Measurements from ENCODE around the gene PARD6G.

PARD6G gene

DNA sequence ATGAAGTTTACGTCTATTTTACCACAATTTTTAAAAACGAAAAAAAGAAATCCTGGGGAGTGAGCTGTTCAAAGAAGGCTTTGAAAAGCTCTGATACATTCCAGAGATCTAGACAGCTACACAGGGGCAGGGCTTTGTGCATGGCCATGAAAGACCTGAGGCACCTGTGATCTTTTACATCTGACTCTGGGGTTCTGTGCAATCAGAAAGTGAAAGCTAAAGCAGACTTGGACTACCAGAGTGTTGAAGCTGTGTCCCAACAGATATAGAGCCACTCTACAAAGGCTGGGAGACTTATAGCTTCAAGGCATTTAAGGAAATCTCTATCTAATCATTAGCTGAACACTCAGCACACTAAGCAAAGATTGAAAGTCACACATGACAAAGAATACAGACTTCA, 34.1 kb downstream of the PARD6G start:
- Histone ChIP-seq H3K27me3 (ENCODE audit: insufficient read depth, low read depth, severe bottlenecking) (no peaks in the 10 kb centered on the region), H3K36me3 (no peaks in the 10 kb centered on the region), H3K27ac (no peak overlapping the region), H3K4me3 (ENCODE audit: low read depth, low read length) (no peak overlapping the region), H3K9me3 (ENCODE audit: severe bottlenecking) (no peaks in the 10 kb centered on the region)
- no peak for DNase-seq
- TF ChIP-seq, protein P1, sequence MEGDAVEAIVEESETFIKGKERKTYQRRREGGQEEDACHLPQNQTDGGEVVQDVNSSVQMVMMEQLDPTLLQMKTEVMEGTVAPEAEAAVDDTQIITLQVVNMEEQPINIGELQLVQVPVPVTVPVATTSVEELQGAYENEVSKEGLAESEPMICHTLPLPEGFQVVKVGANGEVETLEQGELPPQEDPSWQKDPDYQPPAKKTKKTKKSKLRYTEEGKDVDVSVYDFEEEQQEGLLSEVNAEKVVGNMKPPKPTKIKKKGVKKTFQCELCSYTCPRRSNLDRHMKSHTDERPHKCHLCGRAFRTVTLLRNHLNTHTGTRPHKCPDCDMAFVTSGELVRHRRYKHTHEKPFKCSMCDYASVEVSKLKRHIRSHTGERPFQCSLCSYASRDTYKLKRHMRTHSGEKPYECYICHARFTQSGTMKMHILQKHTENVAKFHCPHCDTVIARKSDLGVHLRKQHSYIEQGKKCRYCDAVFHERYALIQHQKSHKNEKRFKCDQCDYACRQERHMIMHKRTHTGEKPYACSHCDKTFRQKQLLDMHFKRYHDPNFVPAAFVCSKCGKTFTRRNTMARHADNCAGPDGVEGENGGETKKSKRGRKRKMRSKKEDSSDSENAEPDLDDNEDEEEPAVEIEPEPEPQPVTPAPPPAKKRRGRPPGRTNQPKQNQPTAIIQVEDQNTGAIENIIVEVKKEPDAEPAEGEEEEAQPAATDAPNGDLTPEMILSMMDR (IDR thresholded peaks at IDR 0.05; ENCODE audit: low read depth, low read length), result no peak

DNA sequence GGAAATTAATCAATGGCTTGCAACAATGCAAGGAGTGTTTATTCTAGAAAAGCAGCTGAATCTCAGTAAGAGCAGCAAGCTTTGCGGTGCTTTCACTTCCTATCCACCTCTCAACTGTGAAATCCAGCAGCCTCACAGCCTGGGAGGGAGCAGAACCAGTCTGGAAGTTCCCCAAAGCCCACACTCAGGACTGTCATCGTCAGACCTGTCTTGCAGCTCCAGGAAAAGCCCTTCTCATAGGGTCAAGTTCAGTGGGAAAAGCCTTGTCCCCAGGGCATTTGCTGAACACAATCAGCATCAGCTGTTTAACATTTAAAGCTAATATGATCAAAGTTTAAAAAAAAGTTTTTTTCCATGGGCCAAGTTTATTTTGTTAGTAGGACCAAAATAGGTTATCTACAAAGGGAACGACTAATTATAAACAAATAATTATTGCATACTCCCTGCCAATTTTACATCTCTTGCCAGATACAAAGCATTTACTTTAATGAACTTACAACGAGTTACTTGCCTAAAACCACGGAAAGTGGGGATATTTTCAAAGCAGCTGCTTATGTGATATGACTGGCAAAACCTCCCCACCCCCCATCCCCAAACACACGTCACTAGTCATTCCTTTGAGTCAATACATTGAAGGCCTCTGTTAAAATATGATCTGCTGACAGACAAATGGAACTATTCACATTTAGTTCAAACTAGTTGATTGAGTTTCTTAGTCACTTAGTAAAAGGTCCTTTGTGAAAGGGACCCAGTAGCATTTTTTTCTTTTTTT, 36.8 kb downstream of the PARD6G start:
- H3K36me3 ChIP-seq, result no peaks in the 10 kb centered on the region; the same call in 1 of the 2 replicates
- no peaks in the 10 kb centered on the region for H3K27me3 ChIP-seq (ENCODE audit: insufficient read depth, low read depth, severe bottlenecking)
- TF ChIP-seq, protein P1 (IDR thresholded peaks at IDR 0.05; ENCODE audit: low read depth, low read length), result no peak
- no peak overlapping the region for H3K27ac ChIP-seq
- DNase-seq, result no peak
- H3K4me3 ChIP-seq (ENCODE audit: low read depth, low read length), result no peak overlapping the region
- H3K9me3 ChIP-seq (ENCODE audit: severe bottlenecking), result no peaks in the 10 kb centered on the region

- no peak for DNase-seq
- Histone ChIP-seq H3K27ac (no peak overlapping the region), H3K4me3 (ENCODE audit: low read depth, low read length) (no peak overlapping the region), H3K9me3 (ENCODE audit: severe bottlenecking) (no peaks in the 10 kb centered on the region), H3K27me3 (ENCODE audit: insufficient read depth, low read depth, severe bottlenecking) (no peaks in the 10 kb centered on the region), H3K36me3 (no peaks in the 10 kb centered on the region; the same call in 1 of the 2 replicates)
- TF ChIP-seq, protein P1 (IDR thresholded peaks at IDR 0.05; ENCODE audit: low read depth, low read length), result no peak
Observed at GRCh38 chr18:80208620-80209019, 38.7 kb downstream of the PARD6G start.

DNA sequence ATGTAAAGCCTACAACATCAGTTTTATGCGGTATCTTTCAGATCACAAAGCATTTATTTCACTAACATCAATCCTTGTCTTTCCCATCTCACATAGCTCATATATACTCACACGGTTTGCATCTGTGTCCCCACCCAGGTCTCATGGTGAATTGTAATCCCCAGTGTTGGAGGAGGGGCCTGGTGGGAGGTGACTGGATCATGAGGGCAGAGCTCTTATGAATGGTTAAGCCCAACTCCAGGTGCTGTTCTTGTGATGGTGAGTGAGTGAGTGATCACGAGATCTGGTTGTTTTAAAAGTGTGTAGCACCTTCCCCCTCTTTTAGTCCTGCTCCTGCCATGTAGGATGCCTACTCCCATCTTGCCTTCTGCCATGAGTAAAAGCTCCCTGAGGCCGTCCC, 42.0 kb downstream of the PARD6G start:
- Histone ChIP-seq H3K4me3 (ENCODE audit: low read depth, low read length) (no peak overlapping the region), H3K27ac (no peak overlapping the region), H3K36me3 (peaks cover 3% of the 10 kb centered on the region), H3K9me3 (ENCODE audit: severe bottlenecking) (no peaks in the 10 kb centered on the region), H3K27me3 (ENCODE audit: insufficient read depth, low read depth, severe bottlenecking) (no peaks in the 10 kb centered on the region)
- DNase-seq, result no peak
- TF ChIP-seq, protein P1 (IDR thresholded peaks at IDR 0.05; ENCODE audit: low read depth, low read length), result no peak

- Histone ChIP-seq H3K36me3 (peaks cover 3% of the 10 kb centered on the region), H3K4me3 (ENCODE audit: low read depth, low read length) (no peak overlapping the region), H3K27ac (no peak overlapping the region), H3K9me3 (ENCODE audit: severe bottlenecking) (no peaks in the 10 kb centered on the region), H3K27me3 (ENCODE audit: insufficient read depth, low read depth, severe bottlenecking) (no peaks in the 10 kb centered on the region)
- TF ChIP-seq, protein P1 (IDR thresholded peaks at IDR 0.05; ENCODE audit: low read depth, low read length), result no peak
- DNase-seq, result no peak
Observed at GRCh38 chr18:80204142-80204541, 43.2 kb downstream of the PARD6G start.

- Histone ChIP-seq H3K4me3 (ENCODE audit: low read depth, low read length) (no peak overlapping the region), H3K9me3 (ENCODE audit: severe bottlenecking) (no peaks in the 10 kb centered on the region), H3K27me3 (ENCODE audit: insufficient read depth, low read depth, severe bottlenecking) (no peaks in the 10 kb centered on the region), H3K36me3 (peaks cover 3% of the 10 kb centered on the region), H3K27ac (no peak overlapping the region)
- no peak for DNase-seq
- TF ChIP-seq, protein P1 (IDR thresholded peaks at IDR 0.05; ENCODE audit: low read depth, low read length), result no peak
Observed at GRCh38 chr18:80203249-80203648, 44.1 kb downstream of the PARD6G start.

Data from WERI-Rb-1 (cell line).